ENCODE results near the gene CEP295NL.

CEP295NL gene

GRCh38 chr17:78859051-78859450 lies 44.0 kb downstream of the CEP295NL start:
- no peak for DNase-seq

- DNase-seq: no peak
Measured at GRCh38 chr17:78857266-78857665, 45.7 kb downstream of the CEP295NL start.

- DNase-seq: no peak
Measured at GRCh38 chr17:78855561-78856165, 47.3 kb downstream of the CEP295NL start.

GRCh38 chr17:78854508-78854907 lies 48.5 kb downstream of the CEP295NL start:
- DNase-seq: no peak

- no peak for DNase-seq
Measured at GRCh38 chr17:78853926-78854394, 49.0 kb downstream of the CEP295NL start.

GRCh38 chr17:78852709-78853121 lies 50.3 kb downstream of the CEP295NL start:
- no peak for DNase-seq

- no peak for DNase-seq
Measured at GRCh38 chr17:78849026-78849425, 54.0 kb downstream of the CEP295NL start.

- no peak for DNase-seq
Measured at GRCh38 chr17:78847052-78847451, 55.9 kb downstream of the CEP295NL start.

GRCh38 chr17:78844301-78845005 lies 58.5 kb downstream of the CEP295NL start:
- DNase-seq: peak in 1 of 2 donors; percentile 11

- peak; percentile 66 to 74 for DNase-seq
Measured at GRCh38 chr17:78842881-78843565, 60.0 kb downstream of the CEP295NL start.

- peak; percentile 99 to 100 for DNase-seq
Measured at GRCh38 chr17:78840780-78841611, 62.0 kb downstream of the CEP295NL start, which contains the start of gene USP36. TSS of gene USP36 (minus strand) at chr17:78840814. CDS start at chr17:78836363, 4,451 bp downstream.

Measured in CD4-positive, alpha-beta T cell treated with Interferon alpha-2 for 1 hour (primary cell).